COLO668 (cell line): ENCODE results near the gene ANKS1A.

Experiments
- DNase-seq: peaks from one replicate; lab custom pipeline; 2025; ENCODE audit not compliant: unreplicated experiment; lab: John Stamatoyannopoulos, UW

Gene ANKS1A

DNA sequence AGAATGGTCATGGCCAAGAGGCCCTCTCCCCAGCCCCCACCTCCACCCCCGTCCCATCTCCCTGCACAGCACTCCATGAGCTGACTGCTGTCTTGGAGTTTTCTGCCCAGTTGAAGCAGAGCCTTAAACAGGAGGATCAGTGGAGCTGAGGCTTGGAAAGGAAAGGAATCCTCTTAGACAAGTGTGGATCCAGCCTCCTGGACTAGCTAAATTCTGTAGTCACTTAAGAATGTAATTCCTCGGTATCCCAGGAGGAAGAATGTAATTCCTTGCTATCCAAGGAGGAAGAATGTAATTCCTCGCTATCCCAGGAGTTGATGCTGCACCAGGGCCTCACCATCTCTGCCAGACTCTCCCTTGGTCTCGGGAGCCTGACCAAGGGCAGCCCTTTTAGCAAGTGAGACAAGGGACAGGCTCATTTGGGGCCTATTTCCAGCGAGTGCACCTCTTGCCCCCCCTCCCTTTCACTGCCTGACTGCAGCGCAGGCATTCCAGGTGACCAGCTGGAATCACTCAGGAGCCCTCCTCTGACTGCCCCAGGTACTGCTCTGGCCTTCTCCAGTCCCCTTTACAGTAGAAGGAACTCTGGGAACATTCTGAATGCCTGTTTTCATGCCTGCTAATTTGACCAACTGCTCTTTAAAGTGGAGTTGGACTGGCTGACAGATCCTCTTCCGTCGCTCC is 175.8 kb downstream of the ANKS1A start:
- DNase-seq = no peak

DNA sequence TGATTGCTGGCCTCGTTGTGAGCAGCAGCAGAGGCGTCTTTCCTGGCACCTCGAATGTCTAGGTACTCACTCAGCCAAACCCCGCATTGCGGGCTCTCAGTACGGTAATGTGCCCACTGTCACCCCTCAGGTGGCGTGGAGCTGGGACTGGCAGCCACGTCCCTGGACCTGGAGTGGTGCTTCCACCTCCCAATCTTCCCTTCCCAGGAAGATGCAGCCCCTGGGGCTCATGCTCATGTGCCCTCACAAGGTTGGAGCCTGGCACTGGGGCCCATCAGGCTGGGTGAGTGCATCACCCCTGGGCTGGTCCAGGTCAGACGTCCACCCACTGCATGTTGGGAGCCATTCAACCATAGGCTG is 176.4 kb downstream of the ANKS1A start:
- DNase-seq = no peak

DNA sequence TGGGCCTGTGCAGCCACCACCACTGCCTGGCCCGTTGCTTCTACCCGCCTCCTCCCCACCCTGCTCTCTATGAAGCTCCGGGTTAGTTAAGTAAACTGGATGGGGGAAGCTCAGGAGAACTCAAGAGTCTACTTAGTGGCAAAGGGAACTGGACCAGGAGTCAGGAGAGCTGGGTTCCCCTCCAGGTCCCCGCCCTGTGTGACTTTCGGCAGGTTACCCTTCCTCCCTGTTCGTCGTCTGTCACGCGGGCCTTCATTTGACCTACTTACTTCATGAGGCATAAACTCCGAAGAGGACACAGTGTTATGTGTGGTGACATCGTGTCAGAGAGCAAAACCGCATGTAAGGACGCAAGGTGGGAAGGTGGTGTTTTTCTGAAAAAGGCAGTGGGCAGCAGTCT is 176.8 kb downstream of the ANKS1A start:
- no peak for DNase-seq

DNA sequence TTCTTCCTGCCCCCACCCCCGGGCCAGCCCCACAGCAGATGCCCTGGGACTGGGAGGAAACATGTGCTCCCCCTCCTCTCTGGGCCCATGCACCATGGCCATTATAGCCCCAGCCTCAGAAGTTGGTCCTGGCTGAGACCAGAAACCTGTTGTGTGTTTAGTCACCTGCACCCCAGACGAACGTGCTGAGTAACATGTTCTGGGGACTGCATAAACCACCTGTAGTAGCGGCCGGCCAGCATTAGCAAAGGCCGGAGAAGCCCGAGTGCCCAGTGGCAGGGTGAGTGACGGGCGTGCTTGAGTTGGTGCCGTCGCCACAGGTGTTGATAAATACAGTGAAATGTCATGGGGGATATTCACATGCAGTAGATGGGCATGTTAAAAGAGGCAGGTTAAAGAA is 178.2 kb downstream of the ANKS1A start:
- no peak for DNase-seq

GRCh38 chr6:35068206-35068605 is 179.2 kb downstream of the ANKS1A start:
- DNase-seq = no peak

DNA sequence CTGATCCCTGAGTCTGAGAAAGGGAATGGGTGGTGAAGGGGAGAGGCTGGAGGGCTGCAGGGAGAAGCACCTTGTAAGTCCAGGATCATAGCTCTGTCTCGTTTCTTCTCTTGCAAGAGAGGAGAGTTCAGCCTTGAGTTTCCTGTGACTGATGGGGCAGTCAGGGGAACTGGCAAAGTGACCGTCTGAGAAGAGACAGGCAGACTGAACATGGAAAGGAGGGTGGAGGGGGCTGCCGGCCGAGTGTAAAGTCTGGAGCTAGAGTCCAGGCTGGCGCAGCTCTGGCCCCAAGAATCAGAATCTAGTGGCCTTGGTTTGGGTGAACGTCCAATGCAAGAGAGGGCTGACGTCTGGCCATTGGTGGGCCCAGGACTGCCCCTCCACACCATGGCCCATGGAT is 179.6 kb downstream of the ANKS1A start:
- no peak for DNase-seq

GRCh38 chr6:35069262-35069661 is 180.2 kb downstream of the ANKS1A start:
- no peak for DNase-seq

- DNase-seq = no peak
Measured at GRCh38 chr6:35070111-35070510, 181.1 kb downstream of the ANKS1A start.

GRCh38 chr6:35071347-35071994 is 182.4 kb downstream of the ANKS1A start:
- no peak for DNase-seq

DNA sequence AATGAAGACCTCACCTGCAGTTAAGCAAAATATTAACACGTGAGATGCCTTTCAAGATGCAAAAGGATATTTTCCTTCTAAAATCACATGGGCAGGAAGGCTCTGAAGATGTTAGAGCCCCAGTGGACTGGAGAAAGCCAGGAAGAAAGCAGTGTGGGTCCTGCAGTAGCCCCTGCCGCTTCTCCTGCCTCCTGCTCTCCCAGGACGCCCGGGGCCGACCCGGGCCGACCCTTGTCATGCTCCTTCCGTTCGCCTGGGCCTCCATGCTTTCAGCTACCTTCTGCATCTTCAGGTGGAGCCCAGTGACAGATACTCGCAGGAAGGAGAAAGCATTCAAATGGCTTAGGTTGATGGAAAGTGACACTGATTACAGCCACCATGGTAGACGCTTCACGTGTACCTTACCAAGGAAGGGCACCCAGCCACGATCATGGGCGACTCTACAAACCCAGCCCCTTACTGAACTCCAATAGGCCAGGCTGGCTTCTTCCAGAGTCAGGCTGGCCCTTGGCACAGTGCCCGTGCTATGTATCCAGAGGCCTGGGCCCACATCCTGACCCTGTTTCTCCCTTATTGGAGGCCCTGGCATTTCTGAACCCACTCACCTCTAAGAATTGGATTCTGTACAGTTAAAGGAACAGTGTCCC is 183.1 kb downstream of the ANKS1A start:
- no peak for DNase-seq

DNA sequence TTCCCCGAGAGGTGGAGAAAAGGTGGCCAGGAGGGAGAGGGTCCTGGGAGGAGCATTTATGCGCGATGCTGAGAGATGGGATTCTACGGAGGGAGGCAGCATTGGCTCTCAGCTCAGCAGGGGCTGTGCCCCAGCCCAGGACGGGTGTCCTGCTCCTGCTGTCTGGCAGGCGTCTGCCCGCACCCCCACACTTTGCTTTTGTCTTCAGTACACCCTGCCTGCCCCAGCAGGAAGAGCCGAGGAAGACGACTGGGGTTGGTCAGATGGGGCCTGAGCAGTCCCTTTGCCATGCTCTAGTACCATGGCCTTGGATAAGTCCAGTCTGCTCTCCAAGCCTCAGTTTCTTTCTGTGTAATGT is 183.6 kb downstream of the ANKS1A start:
- DNase-seq = no peak

DNA sequence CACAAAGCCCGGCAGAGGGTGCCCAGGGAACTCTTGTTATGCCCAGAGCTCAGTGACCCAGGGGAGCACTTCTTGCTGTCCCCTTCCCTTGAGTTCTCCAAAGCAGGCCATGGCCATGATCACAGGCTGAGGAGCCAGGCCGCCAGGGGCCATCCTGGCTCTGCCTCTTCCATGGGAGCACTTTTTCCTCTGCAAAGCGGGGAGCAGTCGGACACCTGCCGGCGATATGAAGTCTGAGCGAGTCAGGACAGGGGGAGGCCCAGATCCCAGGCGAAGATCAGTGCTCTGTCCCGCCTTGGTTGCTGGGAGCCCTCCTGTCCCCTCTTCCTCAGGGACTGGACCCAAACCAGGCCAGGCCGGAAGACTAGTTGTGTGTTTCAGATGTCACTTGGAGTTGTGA is 184.2 kb downstream of the ANKS1A start:
- no peak for DNase-seq

DNA sequence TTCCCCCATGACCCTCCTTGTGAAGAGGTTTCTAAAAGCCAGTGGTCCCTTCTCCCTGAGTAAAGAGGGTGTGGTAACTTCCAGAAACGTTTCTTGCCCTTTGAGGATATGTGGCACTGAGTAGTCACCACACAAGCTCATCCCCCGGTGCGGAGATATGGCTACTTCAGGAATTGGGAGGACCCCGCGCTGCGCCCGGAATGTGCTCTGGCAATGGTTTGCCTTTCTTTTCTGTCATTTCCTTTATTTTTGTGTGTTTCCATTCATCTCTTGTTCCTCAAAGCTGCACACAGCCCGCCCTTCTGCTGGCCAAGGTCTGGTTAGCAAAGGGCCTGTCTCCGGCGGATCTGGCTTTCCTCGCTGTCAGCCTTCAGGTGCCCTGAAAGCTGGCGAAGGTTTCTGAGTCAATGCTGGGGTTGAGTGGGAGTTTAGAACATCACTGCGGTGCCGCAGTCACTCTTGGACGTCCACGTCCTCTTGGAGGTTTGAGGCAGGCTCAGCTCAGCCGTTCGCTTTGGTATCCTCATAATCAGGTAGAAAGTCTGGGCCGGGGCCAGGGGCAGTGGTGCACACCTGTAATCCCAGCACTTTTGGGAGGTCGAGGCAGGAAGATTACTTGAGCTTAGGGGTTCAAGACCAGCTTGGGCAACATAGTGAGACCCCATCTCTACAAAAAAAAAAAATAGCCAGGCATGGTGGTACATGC is 184.9 kb downstream of the ANKS1A start:
- DNase-seq = no peak

GRCh38 chr6:35076997-35077712 is 188.1 kb downstream of the ANKS1A start:
- DNase-seq = no peak

GRCh38 chr6:35077713-35078105 is 188.7 kb downstream of the ANKS1A start:
- no peak for DNase-seq

DNA sequence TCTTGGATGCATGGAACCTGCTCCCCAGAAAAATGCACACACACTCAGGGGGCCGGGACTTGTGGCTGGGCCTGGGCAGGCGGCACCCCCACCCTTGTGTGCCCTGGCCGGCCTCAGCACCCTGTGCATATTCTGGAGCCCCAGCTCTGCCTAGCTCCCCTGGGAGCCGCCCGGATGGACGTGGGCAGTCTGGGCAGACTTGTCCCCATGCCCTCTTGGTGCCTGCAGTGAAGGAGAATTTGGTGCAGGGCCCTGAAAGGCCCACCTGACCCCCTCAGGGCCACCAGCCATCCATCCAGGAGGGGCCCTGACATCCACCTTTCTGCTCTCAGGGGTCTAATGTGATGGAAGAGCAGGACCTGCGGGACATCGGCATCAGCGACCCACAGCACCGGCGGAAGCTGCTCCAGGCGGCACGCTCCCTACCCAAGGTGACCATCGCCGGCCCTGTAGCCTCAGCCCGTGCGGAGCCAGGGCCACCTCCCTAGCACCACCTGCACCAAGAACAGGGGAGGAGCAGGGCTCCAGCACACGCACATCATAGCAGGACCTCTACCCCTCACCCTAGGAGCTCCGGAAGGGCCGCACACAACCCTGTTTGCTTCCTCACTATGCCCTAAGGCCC is 189.3 kb downstream of the ANKS1A start:
- no peak for DNase-seq

GRCh38 chr6:35078896-35079295 is 189.8 kb downstream of the ANKS1A start:
- DNase-seq = no peak

GRCh38 chr6:35079311-35080000 is 190.4 kb downstream of the ANKS1A start:
- DNase-seq = no peak

DNA sequence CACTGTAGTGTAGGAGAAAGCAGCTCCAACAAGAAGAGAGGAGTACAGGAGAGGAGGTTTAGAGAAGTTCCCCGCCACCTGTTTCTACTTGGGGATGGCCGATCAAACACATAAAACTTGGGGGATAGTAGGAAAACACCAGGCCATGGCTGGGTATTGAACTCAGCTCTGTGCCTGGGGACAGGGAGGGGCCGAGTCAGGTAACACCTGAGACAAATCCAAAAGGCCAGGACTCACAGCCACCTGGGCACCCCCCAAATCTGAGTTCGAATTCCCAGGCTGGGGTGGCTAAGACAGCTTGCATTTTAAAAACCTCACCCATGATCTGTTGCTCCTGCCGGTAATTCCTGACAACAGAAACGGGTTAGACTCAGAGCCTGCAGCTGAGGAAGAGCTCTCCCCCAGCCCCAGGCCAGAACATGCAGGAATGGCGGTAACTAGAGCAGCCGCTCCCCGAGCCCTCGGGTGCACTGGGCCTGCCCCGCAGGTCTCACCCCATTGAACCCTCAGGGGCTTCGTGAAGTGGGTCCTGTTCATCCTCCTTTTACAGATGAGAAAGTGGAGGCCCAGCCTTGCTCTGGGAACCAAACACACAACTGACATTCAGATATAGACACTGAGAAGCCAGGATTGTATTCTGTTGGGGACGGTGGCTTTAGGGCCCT is 191.1 kb downstream of the ANKS1A start:
- DNase-seq = no peak
